Neural cell (in vitro differentiated cells): Measurements from ENCODE around the gene ZNF521. TPM values are rescaled to one million over a fixed set of nuclear protein-coding genes. Genes with fewer than 3 reads are reported as not detected.

Experiments used
- H2AFZ ChIP-seq: fragments of 200-600, 300-800 bp; sonication (generic), shearing (Covaris generic); 2 replicates; pipeline ENCODE4 v1.6.0; 2014; ENCODE audit warnings: low read depth, mild to moderate bottlenecking, antibody characterized with exemption, low read length, moderate library complexity
- H3F3A ChIP-seq: fragments of 200-600 bp; shearing (Covaris generic); 2 replicates; pipeline ENCODE4 v1.6.1; 2016; ENCODE audit warnings: mild to moderate bottlenecking, moderate library complexity, mixed read lengths, antibody characterized with exemption, low read length; ENCODE audit not compliant: insufficient read depth, poor library complexity, severe bottlenecking
- H3K27ac ChIP-seq: fragments of 200-600, 300-800 bp; sonication (generic), shearing (Covaris generic); 2 replicates; pipeline ENCODE4 v1.5.1; 2014; ENCODE audit warnings: mild to moderate bottlenecking, low read length, moderate library complexity
- H3K27me3 ChIP-seq: fragments of 300-800, 200-600 bp; sonication (generic), shearing (Covaris generic); 2 replicates; pipeline ENCODE4 v1.6.0; 2014; ENCODE audit warnings: mild to moderate bottlenecking, low read depth, low read length, moderate library complexity; ENCODE audit not compliant: insufficient read depth
- H3K36me3 ChIP-seq: fragments of 300-800, 200-600 bp; sonication (generic), shearing (Covaris generic); 2 replicates; pipeline ENCODE4 v1.5.1; 2014; ENCODE audit warnings: mild to moderate bottlenecking, antibody characterized with exemption, low read length, moderate library complexity; ENCODE audit not compliant: insufficient read depth
- H3K4me2 ChIP-seq: fragments of 300-800, 200-600 bp; sonication (generic), shearing (Covaris generic); 2 replicates; pipeline ENCODE4 v1.6.0; 2014; ENCODE audit warnings: mild to moderate bottlenecking, low read length
- H3K4me3 ChIP-seq: fragments of 300-800, 200-600 bp; sonication (generic), shearing (Covaris generic); 2 replicates; pipeline ENCODE4 v1.5.1; 2014; ENCODE audit warnings: mild to moderate bottlenecking, low read length, moderate library complexity
- H3K79me2 ChIP-seq: fragments of 200-600 bp; shearing (Covaris generic); replicated peaks from 2 replicates; pipeline ENCODE4 v1.6.0; 2014; ENCODE audit warnings: mild to moderate bottlenecking, low read length, moderate library complexity; ENCODE audit not compliant: insufficient read depth
- H3K9ac ChIP-seq: fragments of 300-800, 200-600 bp; sonication (generic), shearing (Covaris generic); 2 replicates; pipeline ENCODE4 v1.6.1; 2016; ENCODE audit warnings: mild to moderate bottlenecking, low read length, mixed read lengths
- H3K9me2 ChIP-seq: fragments of 200-600 bp; shearing (Covaris generic); 2 replicates; pipeline ENCODE4 v1.6.1; 2016; ENCODE audit warnings: mild to moderate bottlenecking, low read length, mixed read lengths; ENCODE audit not compliant: insufficient read depth
- H3K9me3 ChIP-seq: fragments of 200-600, 300-800 bp; sonication (generic), shearing (Covaris generic); 2 replicates; pipeline ENCODE4 v1.6.1; 2016; ENCODE audit warnings: mild to moderate bottlenecking, mixed run types, low read length, moderate library complexity, mixed read lengths
- H4K20me1 ChIP-seq: fragments of 200-600 bp; shearing (Covaris generic); 2 replicates; pipeline ENCODE4 v1.6.1; 2016; ENCODE audit warnings: mild to moderate bottlenecking, mixed run types; ENCODE audit not compliant: insufficient read depth
- EP300 ChIP-seq: fragments of 450-650 bp; conservative IDR thresholded peaks from 2 replicates; pipeline ENCODE4 v1.6.1; 2014; ENCODE audit warnings: antibody characterized with exemption, mild to moderate bottlenecking, moderate library complexity; ENCODE audit not compliant: poor library complexity, severe bottlenecking
- EZH2 ChIP-seq: fragments of 200-600, 300-800 bp; shearing (Covaris generic), sonication (generic); IDR thresholded peaks from 2 replicates; pipeline ENCODE4 v1.6.1; 2014; ENCODE audit warnings: antibody characterized with exemption, low read length, borderline replicate concordance, mild to moderate bottlenecking; ENCODE audit not compliant: insufficient read depth, poor library complexity, severe bottlenecking
- MXI1 ChIP-seq: fragments of 450-650 bp; conservative IDR thresholded peaks from 2 replicates; pipeline ENCODE4 v1.6.1; 2014; ENCODE audit warnings: antibody characterized with exemption, mild to moderate bottlenecking; ENCODE audit not compliant: poor library complexity, severe bottlenecking
- POLR2AphosphoS5 ChIP-seq: IDR thresholded peaks from 2 replicates; pipeline ENCODE4 v1.6.1; 2012
- RAD21 ChIP-seq: fragments of 450-650 bp; conservative IDR thresholded peaks from 2 replicates; pipeline ENCODE4 v1.6.1; 2014; ENCODE audit warnings: antibody characterized with exemption, mild to moderate bottlenecking, moderate library complexity
- SMC3 ChIP-seq: fragments of 450-650 bp; conservative IDR thresholded peaks from 2 replicates; pipeline ENCODE4 v1.6.1; 2014; ENCODE audit warnings: antibody characterized with exemption, mild to moderate bottlenecking, moderate library complexity; ENCODE audit not compliant: poor library complexity
- TAF1 ChIP-seq: IDR thresholded peaks from 2 replicates; pipeline ENCODE4 v1.6.1; 2012; ENCODE audit warnings: low read depth
- polyA plus RNA-seq: library from polyadenylated mRNA; depleted of rRNA; stranded (reverse); fragments of >200 nt; gene quantifications from 2 replicates; pipeline ENCODE4 v1.2.3, GENCODE V29; 2014
- TF ChIP-seq, protein P1 (sequence below): fragments of 450-650 bp; IDR thresholded peaks from 2 replicates; pipeline ENCODE4 v1.5.1; 2014; ENCODE audit warnings: antibody characterized with exemption, mild to moderate bottlenecking, moderate library complexity; ENCODE audit not compliant: poor library complexity, severe bottlenecking
- TF ChIP-seq, protein P2 (sequence below): IDR thresholded peaks from 2 replicates; pipeline ENCODE4 v1.6.1; 2012; ENCODE audit warnings: borderline replicate concordance

The ZNF521 gene
- polyA plus RNA-seq, 1 donor from 2014 or later = 101 TPM

DNA sequence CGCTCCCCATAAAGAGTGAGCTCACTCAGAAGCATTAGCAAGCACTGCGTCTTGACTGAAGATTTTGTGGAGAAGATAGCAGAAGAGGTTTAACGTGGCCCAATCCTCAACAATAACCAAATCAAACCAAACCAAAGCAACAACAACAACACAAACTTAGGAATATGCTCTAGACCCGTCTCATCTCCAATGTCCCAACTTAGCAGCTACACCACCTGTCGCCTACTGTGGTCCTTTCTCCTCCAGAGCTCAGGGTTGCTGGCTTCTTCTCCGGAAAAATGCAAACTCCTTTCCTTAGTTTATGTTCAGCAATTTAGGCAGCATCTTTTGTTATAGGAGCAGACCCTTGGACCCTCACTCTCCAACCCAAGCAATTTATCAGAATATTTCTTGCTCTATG is 301.4 kb downstream of the ZNF521 start:
- no peak for TF ChIP-seq SMC3
- TF ChIP-seq POLR2AphosphoS5 = no peak
- no peak for TF ChIP-seq EZH2
- TF ChIP-seq, protein P1, sequence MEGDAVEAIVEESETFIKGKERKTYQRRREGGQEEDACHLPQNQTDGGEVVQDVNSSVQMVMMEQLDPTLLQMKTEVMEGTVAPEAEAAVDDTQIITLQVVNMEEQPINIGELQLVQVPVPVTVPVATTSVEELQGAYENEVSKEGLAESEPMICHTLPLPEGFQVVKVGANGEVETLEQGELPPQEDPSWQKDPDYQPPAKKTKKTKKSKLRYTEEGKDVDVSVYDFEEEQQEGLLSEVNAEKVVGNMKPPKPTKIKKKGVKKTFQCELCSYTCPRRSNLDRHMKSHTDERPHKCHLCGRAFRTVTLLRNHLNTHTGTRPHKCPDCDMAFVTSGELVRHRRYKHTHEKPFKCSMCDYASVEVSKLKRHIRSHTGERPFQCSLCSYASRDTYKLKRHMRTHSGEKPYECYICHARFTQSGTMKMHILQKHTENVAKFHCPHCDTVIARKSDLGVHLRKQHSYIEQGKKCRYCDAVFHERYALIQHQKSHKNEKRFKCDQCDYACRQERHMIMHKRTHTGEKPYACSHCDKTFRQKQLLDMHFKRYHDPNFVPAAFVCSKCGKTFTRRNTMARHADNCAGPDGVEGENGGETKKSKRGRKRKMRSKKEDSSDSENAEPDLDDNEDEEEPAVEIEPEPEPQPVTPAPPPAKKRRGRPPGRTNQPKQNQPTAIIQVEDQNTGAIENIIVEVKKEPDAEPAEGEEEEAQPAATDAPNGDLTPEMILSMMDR = no peak
- TF ChIP-seq RAD21 = no peak
- TF ChIP-seq, protein P2, sequence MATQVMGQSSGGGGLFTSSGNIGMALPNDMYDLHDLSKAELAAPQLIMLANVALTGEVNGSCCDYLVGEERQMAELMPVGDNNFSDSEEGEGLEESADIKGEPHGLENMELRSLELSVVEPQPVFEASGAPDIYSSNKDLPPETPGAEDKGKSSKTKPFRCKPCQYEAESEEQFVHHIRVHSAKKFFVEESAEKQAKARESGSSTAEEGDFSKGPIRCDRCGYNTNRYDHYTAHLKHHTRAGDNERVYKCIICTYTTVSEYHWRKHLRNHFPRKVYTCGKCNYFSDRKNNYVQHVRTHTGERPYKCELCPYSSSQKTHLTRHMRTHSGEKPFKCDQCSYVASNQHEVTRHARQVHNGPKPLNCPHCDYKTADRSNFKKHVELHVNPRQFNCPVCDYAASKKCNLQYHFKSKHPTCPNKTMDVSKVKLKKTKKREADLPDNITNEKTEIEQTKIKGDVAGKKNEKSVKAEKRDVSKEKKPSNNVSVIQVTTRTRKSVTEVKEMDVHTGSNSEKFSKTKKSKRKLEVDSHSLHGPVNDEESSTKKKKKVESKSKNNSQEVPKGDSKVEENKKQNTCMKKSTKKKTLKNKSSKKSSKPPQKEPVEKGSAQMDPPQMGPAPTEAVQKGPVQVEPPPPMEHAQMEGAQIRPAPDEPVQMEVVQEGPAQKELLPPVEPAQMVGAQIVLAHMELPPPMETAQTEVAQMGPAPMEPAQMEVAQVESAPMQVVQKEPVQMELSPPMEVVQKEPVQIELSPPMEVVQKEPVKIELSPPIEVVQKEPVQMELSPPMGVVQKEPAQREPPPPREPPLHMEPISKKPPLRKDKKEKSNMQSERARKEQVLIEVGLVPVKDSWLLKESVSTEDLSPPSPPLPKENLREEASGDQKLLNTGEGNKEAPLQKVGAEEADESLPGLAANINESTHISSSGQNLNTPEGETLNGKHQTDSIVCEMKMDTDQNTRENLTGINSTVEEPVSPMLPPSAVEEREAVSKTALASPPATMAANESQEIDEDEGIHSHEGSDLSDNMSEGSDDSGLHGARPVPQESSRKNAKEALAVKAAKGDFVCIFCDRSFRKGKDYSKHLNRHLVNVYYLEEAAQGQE = no peak
- no peak for TF ChIP-seq EP300
- no peak for TF ChIP-seq MXI1
- no peak for TF ChIP-seq TAF1
- H3K4me3 ChIP-seq = no peak overlapping the region

DNA sequence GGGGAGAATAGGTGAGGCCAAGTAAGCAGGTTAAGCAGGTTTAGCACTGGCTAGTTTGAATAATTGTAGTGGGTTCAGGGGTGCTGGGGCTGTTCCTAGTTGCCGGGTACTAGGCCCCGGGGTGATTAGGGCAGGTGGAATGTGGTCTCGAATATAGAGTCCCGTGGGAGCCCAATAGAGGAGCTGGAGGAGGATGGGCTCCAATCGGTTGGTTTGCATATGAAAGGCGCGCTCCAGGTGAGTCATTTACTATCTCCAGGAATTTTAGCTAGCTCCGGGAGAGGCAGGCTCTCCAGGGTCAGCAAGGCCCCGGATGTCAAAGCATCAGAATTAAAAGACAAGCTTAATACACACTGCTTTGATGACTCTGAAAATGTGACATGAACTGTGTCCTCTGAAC is 304.0 kb downstream of the ZNF521 start:
- Histone ChIP-seq H3K9me3 (no peaks in the 10 kb centered on the region), H3F3A (no peaks in the 10 kb centered on the region), H3K9me2 (no peaks in the 10 kb centered on the region), H3K79me2 (no peaks in the 10 kb centered on the region), H3K27ac (no peak overlapping the region), H4K20me1 (no peaks in the 10 kb centered on the region), H3K36me3 (no peaks in the 10 kb centered on the region), H3K4me3 (no peak overlapping the region), H3K4me2 (no peak overlapping the region), H3K27me3 (no peaks in the 10 kb centered on the region), H3K9ac (no peak overlapping the region), H2AFZ (no peak overlapping the region)
- TF ChIP-seq EZH2 = no peak
- TF ChIP-seq TAF1 = no peak
- TF ChIP-seq SMC3 = no peak
- no peak for TF ChIP-seq EP300
- no peak for TF ChIP-seq RAD21
- TF ChIP-seq, protein P2 = no peak
- TF ChIP-seq, protein P1 = no peak
- no peak for TF ChIP-seq MXI1
- no peak for TF ChIP-seq POLR2AphosphoS5

More for the DNA sequence above, 301.4 kb downstream of the ZNF521 start:
- H3F3A ChIP-seq = no peaks in the 10 kb centered on the region
- no peaks in the 10 kb centered on the region for H3K79me2 ChIP-seq
- H3K9me3 ChIP-seq = no peaks in the 10 kb centered on the region
- no peak overlapping the region for H3K4me2 ChIP-seq
- no peak overlapping the region for H3K9ac ChIP-seq
- no peaks in the 10 kb centered on the region for H4K20me1 ChIP-seq
- H3K27ac ChIP-seq = no peak overlapping the region
- no peaks in the 10 kb centered on the region for H3K36me3 ChIP-seq
- H2AFZ ChIP-seq = no peak overlapping the region
- no peaks in the 10 kb centered on the region for H3K9me2 ChIP-seq
- no peaks in the 10 kb centered on the region for H3K27me3 ChIP-seq
